Measurements from ENCODE around the gene RET. TPM values are rescaled to one million over a fixed set of nuclear protein-coding genes. Genes with fewer than 3 reads are reported as not detected.

The RET gene
- total RNA-seq, 2 donors from 2014 or later: 1.9 to 3.3 TPM

DNA sequence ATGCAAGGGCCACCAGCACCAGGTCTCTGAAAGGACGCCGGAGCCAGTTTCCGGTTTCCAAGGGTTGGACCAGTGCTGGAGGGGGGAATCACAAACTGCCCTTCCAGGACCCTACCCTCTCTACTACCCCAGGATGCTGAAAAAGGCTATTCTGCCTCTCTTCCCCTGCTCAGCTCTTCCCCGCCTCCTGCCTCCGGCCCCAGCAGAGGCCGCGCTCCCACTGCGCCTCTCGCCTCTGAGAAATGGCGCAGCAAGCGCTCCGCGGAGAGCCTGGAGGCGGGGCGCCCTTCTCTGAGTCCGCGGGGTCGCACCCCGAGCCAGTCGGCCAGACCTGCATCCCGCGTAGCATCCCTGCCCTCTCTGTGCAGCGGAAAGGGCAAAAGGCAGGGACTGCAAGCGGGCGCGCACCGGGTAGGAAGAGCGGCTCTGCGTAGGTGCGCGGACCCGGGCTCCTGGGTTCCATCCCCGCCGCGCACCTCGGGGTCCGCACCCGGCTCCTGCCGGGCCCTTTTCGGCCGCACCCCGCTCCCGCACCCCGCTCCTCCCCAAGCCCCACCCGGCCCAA, 476 bp upstream of the RET start:
- Histone ChIP-seq H3K9me3 (no peaks in the 10 kb centered on the region), H3K36me3 (no peaks in the 10 kb centered on the region), H3K4me3 (peak overlapping the region; percentile 37), H3K27ac (no peak overlapping the region), H3K4me1 (no peaks in the 10 kb centered on the region), H3K9ac (ENCODE audit: low read depth in 2 of 2, low read length in 2 of 2) (no peak overlapping the region), H3K27me3 (peaks cover 13% of the 10 kb centered on the region)
- DNase-seq: no peak
- TF ChIP-seq, protein P1, sequence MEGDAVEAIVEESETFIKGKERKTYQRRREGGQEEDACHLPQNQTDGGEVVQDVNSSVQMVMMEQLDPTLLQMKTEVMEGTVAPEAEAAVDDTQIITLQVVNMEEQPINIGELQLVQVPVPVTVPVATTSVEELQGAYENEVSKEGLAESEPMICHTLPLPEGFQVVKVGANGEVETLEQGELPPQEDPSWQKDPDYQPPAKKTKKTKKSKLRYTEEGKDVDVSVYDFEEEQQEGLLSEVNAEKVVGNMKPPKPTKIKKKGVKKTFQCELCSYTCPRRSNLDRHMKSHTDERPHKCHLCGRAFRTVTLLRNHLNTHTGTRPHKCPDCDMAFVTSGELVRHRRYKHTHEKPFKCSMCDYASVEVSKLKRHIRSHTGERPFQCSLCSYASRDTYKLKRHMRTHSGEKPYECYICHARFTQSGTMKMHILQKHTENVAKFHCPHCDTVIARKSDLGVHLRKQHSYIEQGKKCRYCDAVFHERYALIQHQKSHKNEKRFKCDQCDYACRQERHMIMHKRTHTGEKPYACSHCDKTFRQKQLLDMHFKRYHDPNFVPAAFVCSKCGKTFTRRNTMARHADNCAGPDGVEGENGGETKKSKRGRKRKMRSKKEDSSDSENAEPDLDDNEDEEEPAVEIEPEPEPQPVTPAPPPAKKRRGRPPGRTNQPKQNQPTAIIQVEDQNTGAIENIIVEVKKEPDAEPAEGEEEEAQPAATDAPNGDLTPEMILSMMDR (IDR thresholded peaks at IDR 0.05): no peak
- intact Hi-C loops (cut with DNase I): no loop called here

DNA sequence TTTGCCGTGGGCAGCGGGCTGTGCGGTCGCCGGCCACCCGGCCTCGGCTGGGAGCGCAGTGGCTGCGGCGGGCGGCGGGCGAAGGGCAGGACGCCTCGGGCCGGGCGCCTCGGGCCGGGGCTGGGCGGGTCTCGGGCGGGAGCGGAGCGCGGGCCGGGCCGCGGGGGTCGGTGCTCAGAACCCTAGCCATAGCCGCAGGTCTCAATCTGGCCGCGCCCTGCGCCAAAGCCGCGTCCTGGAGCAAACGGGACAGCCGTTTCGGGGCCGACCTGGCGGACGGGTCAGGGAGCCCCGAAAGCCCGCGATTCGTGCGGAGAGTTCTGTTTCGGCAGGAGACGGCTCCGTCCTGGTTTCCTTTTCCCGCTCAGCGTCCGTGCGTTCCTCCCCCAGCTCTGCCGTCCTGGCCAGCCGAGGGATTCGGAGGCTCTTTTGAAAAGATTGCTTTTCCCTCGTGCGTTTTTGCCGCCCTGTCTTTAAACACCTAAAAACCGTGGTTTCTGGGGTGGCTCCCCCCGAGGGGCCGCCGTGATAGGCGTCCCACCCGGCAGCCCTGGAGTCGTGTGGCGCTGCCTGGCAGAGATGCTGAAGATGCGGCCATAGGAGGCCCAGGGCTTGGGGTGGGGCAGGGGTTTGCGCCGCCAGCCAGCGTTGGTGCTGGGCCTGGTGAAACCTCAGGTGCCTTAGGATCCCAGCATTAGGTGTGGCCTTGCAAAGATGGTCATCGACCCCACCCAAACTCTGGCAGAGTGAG, 727 bp downstream of the RET start:
- Histone ChIP-seq H3K36me3 (no peaks in the 10 kb centered on the region), H3K4me1 (no peaks in the 10 kb centered on the region), H3K27ac (no peak overlapping the region), H3K9me3 (no peaks in the 10 kb centered on the region), H3K4me3 (peak overlapping the region; percentile 37), H3K9ac (ENCODE audit: low read depth in 2 of 2, low read length in 2 of 2) (no peak overlapping the region), H3K27me3 (peaks cover 13% of the 10 kb centered on the region)
- intact Hi-C loops (cut with DNase I): no loop called here
- TF ChIP-seq, protein P1 (IDR thresholded peaks at IDR 0.05): no peak
- no peak for DNase-seq

DNA sequence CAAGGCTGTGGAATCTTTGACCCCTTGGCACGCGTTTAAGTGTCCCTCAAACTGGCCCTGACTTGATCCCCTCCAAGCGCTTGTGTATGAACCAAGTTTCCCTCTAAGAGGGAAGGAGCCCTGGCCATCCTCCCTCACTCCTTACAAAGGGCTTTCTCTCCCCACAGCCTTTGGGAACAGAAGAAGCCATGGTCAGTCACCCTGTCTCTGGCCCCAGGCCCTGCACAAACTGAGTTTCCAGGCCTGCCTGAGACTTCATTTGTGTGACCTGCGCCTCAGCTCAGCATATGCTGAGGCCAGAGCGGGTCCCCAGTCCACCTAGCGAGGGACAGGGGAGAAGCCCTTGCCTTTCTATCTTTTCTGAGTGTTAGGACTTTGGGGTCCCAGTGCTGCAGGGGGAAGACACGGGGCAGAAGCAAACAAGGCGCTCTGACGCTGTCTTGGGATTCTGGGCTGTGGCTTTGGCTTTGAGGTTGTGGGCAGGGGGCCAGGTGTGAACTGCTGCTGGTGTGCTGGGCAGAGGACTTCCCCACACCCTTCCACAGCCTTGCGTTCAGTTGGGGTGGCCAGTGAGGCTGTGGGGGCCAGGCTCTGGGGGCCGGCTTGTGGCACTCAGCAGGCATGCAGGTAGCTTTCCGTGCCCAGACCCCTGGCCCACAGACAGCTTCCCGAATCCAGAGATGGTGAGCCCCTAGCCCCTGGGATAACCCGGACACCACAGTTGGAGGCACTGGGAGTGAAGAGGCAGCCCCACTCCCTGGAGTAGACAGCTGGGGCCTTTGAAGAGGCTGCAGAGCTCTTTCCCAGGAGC, 1.5 kb downstream of the RET start:
- H3K36me3 ChIP-seq: no peaks in the 10 kb centered on the region
- H3K27ac ChIP-seq: no peak overlapping the region
- H3K9me3 ChIP-seq: no peaks in the 10 kb centered on the region
- H3K4me3 ChIP-seq: no peak overlapping the region
- peaks cover 13% of the 10 kb centered on the region for H3K27me3 ChIP-seq
- TF ChIP-seq, protein P1 (IDR thresholded peaks at IDR 0.05): no peak
- intact Hi-C loops (cut with DNase I): no loop called here
- H3K9ac ChIP-seq (ENCODE audit: low read depth in 2 of 2, low read length in 2 of 2): no peak overlapping the region
- H3K4me1 ChIP-seq: no peaks in the 10 kb centered on the region
- no peak for DNase-seq

DNA sequence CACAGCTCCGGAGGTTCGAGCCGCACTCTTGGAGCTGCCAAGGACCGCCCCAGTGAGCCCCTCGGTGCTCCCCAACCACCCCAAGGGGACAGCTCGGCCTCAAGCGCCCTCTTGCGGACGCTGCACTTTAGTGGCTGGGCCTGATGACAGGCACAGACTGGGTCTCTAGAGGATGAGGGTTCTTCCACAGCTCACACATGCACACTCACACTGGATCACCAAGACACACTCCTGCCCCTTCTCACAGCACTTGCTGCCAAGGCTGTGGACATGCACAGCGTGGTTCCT, 2.1 kb downstream of the RET start:
- H3K4me1 ChIP-seq: no peaks in the 10 kb centered on the region
- H3K36me3 ChIP-seq: no peaks in the 10 kb centered on the region
- no peak overlapping the region for H3K27ac ChIP-seq
- no peak overlapping the region for H3K9ac ChIP-seq (ENCODE audit: low read depth in 2 of 2, low read length in 2 of 2)
- peaks cover 13% of the 10 kb centered on the region for H3K27me3 ChIP-seq
- no peak overlapping the region for H3K4me3 ChIP-seq
- DNase-seq: peak; percentile 44
- intact Hi-C loops (cut with DNase I): no loop called here
- no peaks in the 10 kb centered on the region for H3K9me3 ChIP-seq
- TF ChIP-seq, protein P1 (IDR thresholded peaks at IDR 0.05): peak; percentile 39

DNA sequence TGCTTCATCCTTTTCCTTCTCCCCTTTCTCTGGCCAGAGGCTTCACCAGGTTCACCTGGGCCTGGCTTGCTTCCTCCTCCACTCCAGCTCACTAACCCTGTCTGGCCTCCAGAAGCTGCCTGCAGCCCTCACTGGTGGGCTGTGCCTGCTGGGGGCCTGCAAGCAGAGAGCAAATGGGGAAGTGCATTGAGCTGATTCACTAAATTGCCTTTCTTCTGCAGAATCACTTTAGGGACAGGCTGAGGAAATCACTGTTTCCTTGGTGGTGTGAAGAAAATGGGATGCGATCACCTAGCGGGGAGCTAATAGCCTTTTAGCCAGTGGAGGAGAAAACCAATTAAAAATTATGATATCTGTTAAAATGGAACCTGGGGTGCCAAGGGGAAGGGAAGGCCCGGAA, 3.0 kb downstream of the RET start:
- Histone ChIP-seq H3K9ac (ENCODE audit: low read depth in 2 of 2, low read length in 2 of 2) (no peak overlapping the region), H3K27me3 (peaks cover 13% of the 10 kb centered on the region), H3K36me3 (no peaks in the 10 kb centered on the region), H3K27ac (no peak overlapping the region), H3K9me3 (no peaks in the 10 kb centered on the region), H3K4me3 (no peak overlapping the region), H3K4me1 (no peaks in the 10 kb centered on the region)
- DNase-seq: no peak
- TF ChIP-seq, protein P1 (IDR thresholded peaks at IDR 0.05): no peak
- intact Hi-C loops (cut with DNase I): no loop called here
